ENCODE data around the gene PLXND1. TPM values are rescaled to one million over a fixed set of nuclear protein-coding genes. Genes with fewer than 3 reads are reported as not detected.

PLXND1 gene
- polyA plus RNA-seq, 1 donor from 2014 or later: 0.05 TPM

DNA sequence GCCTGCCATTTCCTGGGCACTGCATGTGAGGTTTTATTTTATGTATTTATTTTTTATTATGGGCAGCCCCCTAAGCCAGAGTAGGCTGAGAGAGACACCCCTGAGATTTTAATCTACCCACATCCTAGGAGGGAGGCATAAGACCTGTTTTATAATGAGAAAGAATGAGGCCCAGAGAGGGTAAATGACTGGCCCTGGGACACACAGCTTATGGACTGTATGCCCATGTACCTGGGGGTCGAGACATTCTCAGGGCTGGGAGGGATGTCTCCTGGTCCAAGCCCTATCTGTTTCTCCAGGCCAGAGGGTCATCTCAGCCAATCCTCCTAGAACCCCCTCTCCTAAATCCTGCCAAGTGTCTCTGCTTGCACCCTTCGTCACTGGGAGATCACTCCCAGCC lies 6.1 kb downstream of the PLXND1 start:
- Histone ChIP-seq H3K27me3 (ENCODE audit: insufficient read depth, low read depth, low read length) (peaks cover 22% of the 10 kb centered on the region), H3K79me2 (replicated peaks; ENCODE audit: insufficient read depth, low read length) (no peaks in the 10 kb centered on the region), H3K36me3 (ENCODE audit: insufficient read depth, low read length) (no peaks in the 10 kb centered on the region), H3K4me3 (ENCODE audit: low read length) (no peak overlapping the region), H3K9ac (ENCODE audit: low read length) (no peak overlapping the region), H3K4me2 (ENCODE audit: low read length) (no peak overlapping the region), H3K27ac (ENCODE audit: low read length) (no peak overlapping the region), H3F3A (ENCODE audit: insufficient read depth, low read length, poor library complexity, severe bottlenecking) (no peaks in the 10 kb centered on the region), H2AFZ (ENCODE audit: low read depth, low read length) (no peak overlapping the region), H3K9me2 (ENCODE audit: insufficient read depth, low read length) (no peaks in the 10 kb centered on the region), H3K9me3 (ENCODE audit: low read length) (no peaks in the 10 kb centered on the region), H4K20me1 (ENCODE audit: insufficient read depth) (no peaks in the 10 kb centered on the region)
- no peak for TF ChIP-seq TAF1 (IDR thresholded peaks at IDR 0.05; ENCODE audit: low read depth)
- TF ChIP-seq RAD21 (conservative IDR thresholded peaks at IDR 0.05): no peak
- TF ChIP-seq MXI1 (conservative IDR thresholded peaks at IDR 0.05; ENCODE audit: poor library complexity, severe bottlenecking): no peak
- TF ChIP-seq EP300 (conservative IDR thresholded peaks at IDR 0.05; ENCODE audit: poor library complexity, severe bottlenecking): no peak
- TF ChIP-seq EZH2 (IDR thresholded peaks at IDR 0.05; ENCODE audit: borderline replicate concordance, insufficient read depth, low read length, poor library complexity, severe bottlenecking): no peak
- TF ChIP-seq REST (IDR thresholded peaks at IDR 0.05; ENCODE audit: borderline replicate concordance): no peak
- no peak for TF ChIP-seq POLR2AphosphoS5 (IDR thresholded peaks at IDR 0.05)
- TF ChIP-seq SMC3 (conservative IDR thresholded peaks at IDR 0.05; ENCODE audit: poor library complexity): no peak

GRCh38 chr3:129599607-129600006 lies 6.9 kb downstream of the PLXND1 start:
- Histone ChIP-seq H2AFZ (ENCODE audit: low read depth, low read length) (no peak overlapping the region), H3K27ac (ENCODE audit: low read length) (no peak overlapping the region), H3F3A (ENCODE audit: insufficient read depth, low read length, poor library complexity, severe bottlenecking) (no peaks in the 10 kb centered on the region), H3K9ac (ENCODE audit: low read length) (no peak overlapping the region), H3K9me3 (ENCODE audit: low read length) (no peaks in the 10 kb centered on the region), H4K20me1 (ENCODE audit: insufficient read depth) (no peaks in the 10 kb centered on the region), H3K4me2 (ENCODE audit: low read length) (no peak overlapping the region), H3K27me3 (ENCODE audit: insufficient read depth, low read depth, low read length) (peaks cover 16% of the 10 kb centered on the region), H3K36me3 (ENCODE audit: insufficient read depth, low read length) (no peaks in the 10 kb centered on the region), H3K79me2 (replicated peaks; ENCODE audit: insufficient read depth, low read length) (no peaks in the 10 kb centered on the region), H3K9me2 (ENCODE audit: insufficient read depth, low read length) (no peaks in the 10 kb centered on the region), H3K4me3 (ENCODE audit: low read length) (no peak overlapping the region)
- TF ChIP-seq TAF1 (IDR thresholded peaks at IDR 0.05; ENCODE audit: low read depth) (no peak), REST (IDR thresholded peaks at IDR 0.05; ENCODE audit: borderline replicate concordance) (no peak), RAD21 (conservative IDR thresholded peaks at IDR 0.05) (no peak)
